GM23338 (cell line): ENCODE results near the gene CYB5D1. TPM values are rescaled to one million over a fixed set of nuclear protein-coding genes. Genes with fewer than 3 reads are reported as not detected.

ENCODE experiments used
- ATAC-seq: fragments of 200-7000 bp; cut with Tn5 transposase; 3 replicates; pipeline ENCODE4 v1.9.1; 2020
- DNase-seq: peaks from one replicate; pipeline ENCODE4 v3.0.0-alpha.2; 2015; ENCODE audit warnings: low spot score
- H2AFZ ChIP-seq: fragments of 200-600 bp; sonication (generic); 2 replicates; pipeline ENCODE4 v1.8.0; 2016; ENCODE audit warnings: antibody characterized with exemption, mild to moderate bottlenecking, moderate library complexity
- H3F3A ChIP-seq: fragments of 200-600 bp; sonication (generic); replicated peaks from 2 replicates; pipeline ENCODE4 v1.8.0; 2017; ENCODE audit warnings: antibody characterized with exemption, mixed run types, low read depth
- H3K27ac ChIP-seq: fragments of 200-600 bp; sonication (generic); 2 replicates; pipeline ENCODE4 v1.6.1; 2016; ENCODE audit warnings: low read depth
- H3K27me3 ChIP-seq: fragments of 200-600 bp; sonication (generic); 2 replicates; pipeline ENCODE4 v1.8.0; 2016; ENCODE audit warnings: mild to moderate bottlenecking, mixed run types, moderate library complexity; ENCODE audit not compliant: insufficient read depth
- H3K36me3 ChIP-seq: fragments of 200-600 bp; sonication (generic); 2 replicates; pipeline ENCODE4 v1.8.0; 2016; ENCODE audit warnings: mild to moderate bottlenecking; ENCODE audit not compliant: insufficient read depth
- H3K4me1 ChIP-seq: fragments of 200-600 bp; sonication (generic); 2 replicates; pipeline ENCODE4 v1.8.0; 2016; ENCODE audit warnings: mild to moderate bottlenecking, moderate library complexity; ENCODE audit not compliant: insufficient read depth
- H3K4me2 ChIP-seq: fragments of 200-600 bp; sonication (generic); 2 replicates; pipeline ENCODE4 v1.7.1; 2017; ENCODE audit warnings: mixed run types
- H3K4me3 ChIP-seq: fragments of 200-600 bp; sonication (generic); 2 replicates; pipeline ENCODE4 v1.6.1; 2016; ENCODE audit warnings: mixed run types
- H3K79me2 ChIP-seq: fragments of 200-600 bp; sonication (generic); replicated peaks from 2 replicates; pipeline ENCODE4 v1.8.0; 2017; ENCODE audit warnings: mild to moderate bottlenecking; ENCODE audit not compliant: insufficient read depth
- H3K9me2 ChIP-seq: fragments of 200-600 bp; sonication (generic); 2 replicates; pipeline ENCODE4 v1.8.0; 2017; ENCODE audit not compliant: insufficient read depth
- H4K20me1 ChIP-seq: fragments of 200-600 bp; sonication (generic); replicated peaks from 2 replicates; pipeline ENCODE4 v1.8.0; 2017; ENCODE audit warnings: mild to moderate bottlenecking; ENCODE audit not compliant: insufficient read depth
- H3K27ac Mint-ChIP-seq: 2 replicates; pipeline ENCODE4 v1.8.0; 2020; ENCODE audit warnings: inconsistent platforms, mild to moderate bottlenecking, moderate library complexity, mixed read lengths
- H3K27me3 Mint-ChIP-seq: 3 replicates; pipeline ENCODE4 v1.8.0; 2022; ENCODE audit warnings: low read depth, mild to moderate bottlenecking, moderate library complexity, mixed read lengths, inconsistent platforms; ENCODE audit not compliant: insufficient read depth, poor library complexity
- H3K36me3 Mint-ChIP-seq: 3 replicates; pipeline ENCODE4 v1.8.0; 2021; ENCODE audit warnings: low read depth, mild to moderate bottlenecking, inconsistent platforms, moderate library complexity, mixed read lengths
- H3K4me1 Mint-ChIP-seq: 3 replicates; pipeline ENCODE4 v1.8.0; 2020; ENCODE audit warnings: mild to moderate bottlenecking, inconsistent platforms, mixed read lengths
- H3K4me3 Mint-ChIP-seq: 3 replicates; pipeline ENCODE4 v1.8.0; 2021; ENCODE audit warnings: moderate library complexity, mild to moderate bottlenecking, inconsistent platforms, mixed read lengths
- H3K9me3 Mint-ChIP-seq: 3 replicates; pipeline ENCODE4 v1.8.0; 2020; ENCODE audit warnings: moderate library complexity, mild to moderate bottlenecking, inconsistent platforms, mixed read lengths
- EZH2 ChIP-seq: fragments of 200-600 bp; sonication (generic); IDR thresholded peaks from one replicate; pipeline ENCODE4 v1.8.0; 2017; ENCODE audit warnings: antibody characterized with exemption, mild to moderate bottlenecking, low read depth; ENCODE audit not compliant: unreplicated experiment
- EZH2phosphoT487 ChIP-seq: fragments of 200-600 bp; sonication (generic); IDR thresholded peaks from one replicate; pipeline ENCODE4 v1.8.1; 2018; ENCODE audit warnings: antibody characterized with exemption; ENCODE audit not compliant: unreplicated experiment
- NANOG ChIP-seq: IDR thresholded peaks from 2 replicates; pipeline ENCODE4 v1.6.1; 2016; ENCODE audit warnings: antibody characterized with exemption, borderline replicate concordance
- polyA plus RNA-seq: library from polyadenylated mRNA; unstranded; fragments of >200 nt; fragmentation: Nextera tagmentation; extraction: Ambion mirVana; gene quantifications from 2 replicates; pipeline ENCODE4 v1.2.1, GENCODE V29; 2016
- total RNA-seq: library from RNA; depleted of rRNA; stranded (reverse); fragments of >200 nt; shearing (Covaris generic); gene quantifications from 2 replicates; pipeline ENCODE4 v1.2.3, GENCODE V29; 2014
- TF ChIP-seq, protein P1 (sequence below): fragments of 250-450 bp; sonication (Bioruptor Pico); IDR thresholded peaks from 2 replicates; pipeline ENCODE4 v1.5.0; 2020; ENCODE audit warnings: mild to moderate bottlenecking, moderate library complexity

The CYB5D1 gene
- total and polyA plus RNA-seq, 2 experiments from 2014 or later: 3.5 to 8.4 TPM

GRCh38 chr17:7856011-7856810, 1.6 kb upstream of the CYB5D1 start:
- Histone ChIP-seq H4K20me1 (peaks cover 10% of the 10 kb centered on the region), H3K4me2 (peak overlapping the region; percentile 89), H3K9me2 (no peaks in the 10 kb centered on the region), H3K36me3 (no peaks in the 10 kb centered on the region; the same call in 1 of the 2 replicates), H3K79me2 (peaks cover 7% of the 10 kb centered on the region), H3F3A (peaks cover 21% of the 10 kb centered on the region; the same call in 1 of the 2 replicates), H3K4me1 (peaks cover 43% of the 10 kb centered on the region), H2AFZ (peak overlapping the region; percentile 30; the same call in 1 of the 2 replicates), H3K4me3 (peak overlapping the region; percentile 55), H3K27ac (no peak overlapping the region), H3K27me3 (peaks cover 56% of the 10 kb centered on the region)
- DNase-seq (no peak), ATAC-seq (no peak)
- no peaks in the 10 kb centered on the region; the same call in 2 of the 3 replicates for H3K9me3 Mint-ChIP-seq
- peaks cover 29% of the 10 kb centered on the region for H3K4me1 Mint-ChIP-seq
- H3K27me3 Mint-ChIP-seq: peaks cover 20% of the 10 kb centered on the region
- no peak overlapping the region for H3K4me3 Mint-ChIP-seq
- TF ChIP-seq EZH2: peak; percentile 29
- TF ChIP-seq, protein P1, sequence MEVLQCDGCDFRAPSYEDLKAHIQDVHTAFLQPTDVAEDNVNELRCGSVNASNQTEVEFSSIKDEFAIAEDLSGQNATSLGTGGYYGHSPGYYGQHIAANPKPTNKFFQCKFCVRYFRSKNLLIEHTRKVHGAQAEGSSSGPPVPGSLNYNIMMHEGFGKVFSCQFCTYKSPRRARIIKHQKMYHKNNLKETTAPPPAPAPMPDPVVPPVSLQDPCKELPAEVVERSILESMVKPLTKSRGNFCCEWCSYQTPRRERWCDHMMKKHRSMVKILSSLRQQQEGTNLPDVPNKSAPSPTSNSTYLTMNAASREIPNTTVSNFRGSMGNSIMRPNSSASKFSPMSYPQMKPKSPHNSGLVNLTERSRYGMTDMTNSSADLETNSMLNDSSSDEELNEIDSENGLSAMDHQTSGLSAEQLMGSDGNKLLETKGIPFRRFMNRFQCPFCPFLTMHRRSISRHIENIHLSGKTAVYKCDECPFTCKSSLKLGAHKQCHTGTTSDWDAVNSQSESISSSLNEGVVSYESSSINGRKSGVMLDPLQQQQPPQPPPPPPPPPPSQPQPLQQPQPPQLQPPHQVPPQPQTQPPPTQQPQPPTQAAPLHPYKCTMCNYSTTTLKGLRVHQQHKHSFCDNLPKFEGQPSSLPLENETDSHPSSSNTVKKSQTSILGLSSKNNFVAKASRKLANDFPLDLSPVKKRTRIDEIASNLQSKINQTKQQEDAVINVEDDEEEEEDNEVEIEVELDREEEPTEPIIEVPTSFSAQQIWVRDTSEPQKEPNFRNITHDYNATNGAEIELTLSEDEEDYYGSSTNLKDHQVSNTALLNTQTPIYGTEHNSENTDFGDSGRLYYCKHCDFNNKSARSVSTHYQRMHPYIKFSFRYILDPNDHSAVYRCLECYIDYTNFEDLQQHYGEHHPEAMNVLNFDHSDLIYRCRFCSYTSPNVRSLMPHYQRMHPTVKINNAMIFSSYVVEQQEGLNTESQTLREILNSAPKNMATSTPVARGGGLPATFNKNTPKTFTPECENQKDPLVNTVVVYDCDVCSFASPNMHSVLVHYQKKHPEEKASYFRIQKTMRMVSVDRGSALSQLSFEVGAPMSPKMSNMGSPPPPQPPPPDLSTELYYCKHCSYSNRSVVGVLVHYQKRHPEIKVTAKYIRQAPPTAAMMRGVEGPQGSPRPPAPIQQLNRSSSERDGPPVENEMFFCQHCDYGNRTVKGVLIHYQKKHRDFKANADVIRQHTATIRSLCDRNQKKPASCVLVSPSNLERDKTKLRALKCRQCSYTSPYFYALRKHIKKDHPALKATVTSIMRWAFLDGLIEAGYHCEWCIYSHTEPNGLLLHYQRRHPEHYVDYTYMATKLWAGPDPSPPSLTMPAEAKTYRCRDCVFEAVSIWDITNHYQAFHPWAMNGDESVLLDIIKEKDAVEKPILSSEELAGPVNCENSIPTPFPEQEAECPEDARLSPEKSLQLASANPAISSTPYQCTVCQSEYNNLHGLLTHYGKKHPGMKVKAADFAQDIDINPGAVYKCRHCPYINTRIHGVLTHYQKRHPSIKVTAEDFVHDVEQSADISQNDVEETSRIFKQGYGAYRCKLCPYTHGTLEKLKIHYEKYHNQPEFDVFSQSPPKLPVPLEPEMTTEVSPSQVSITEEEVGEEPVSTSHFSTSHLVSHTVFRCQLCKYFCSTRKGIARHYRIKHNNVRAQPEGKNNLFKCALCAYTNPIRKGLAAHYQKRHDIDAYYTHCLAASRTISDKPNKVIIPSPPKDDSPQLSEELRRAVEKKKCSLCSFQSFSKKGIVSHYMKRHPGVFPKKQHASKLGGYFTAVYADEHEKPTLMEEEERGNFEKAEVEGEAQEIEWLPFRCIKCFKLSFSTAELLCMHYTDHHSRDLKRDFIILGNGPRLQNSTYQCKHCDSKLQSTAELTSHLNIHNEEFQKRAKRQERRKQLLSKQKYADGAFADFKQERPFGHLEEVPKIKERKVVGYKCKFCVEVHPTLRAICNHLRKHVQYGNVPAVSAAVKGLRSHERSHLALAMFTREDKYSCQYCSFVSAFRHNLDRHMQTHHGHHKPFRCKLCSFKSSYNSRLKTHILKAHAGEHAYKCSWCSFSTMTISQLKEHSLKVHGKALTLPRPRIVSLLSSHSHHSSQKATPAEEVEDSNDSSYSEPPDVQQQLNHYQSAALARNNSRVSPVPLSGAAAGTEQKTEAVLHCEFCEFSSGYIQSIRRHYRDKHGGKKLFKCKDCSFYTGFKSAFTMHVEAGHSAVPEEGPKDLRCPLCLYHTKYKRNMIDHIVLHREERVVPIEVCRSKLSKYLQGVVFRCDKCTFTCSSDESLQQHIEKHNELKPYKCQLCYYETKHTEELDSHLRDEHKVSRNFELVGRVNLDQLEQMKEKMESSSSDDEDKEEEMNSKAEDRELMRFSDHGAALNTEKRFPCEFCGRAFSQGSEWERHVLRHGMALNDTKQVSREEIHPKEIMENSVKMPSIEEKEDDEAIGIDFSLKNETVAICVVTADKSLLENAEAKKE (CRISPR knock-in tag): no peak
- no peak for TF ChIP-seq EZH2phosphoT487
- TF ChIP-seq NANOG: no peak
- no peaks in the 10 kb centered on the region; the same call in 1 of the 3 replicates for H3K36me3 Mint-ChIP-seq
- no peak overlapping the region for H3K27ac Mint-ChIP-seq
